GM12878 (cell line): ENCODE results near the gene ATAD3A. TPM values are rescaled to one million over a fixed set of nuclear protein-coding genes. Genes with fewer than 3 reads are reported as not detected.

Source experiments
- BCL11A ChIP-seq: IDR thresholded peaks from 2 replicates; pipeline ENCODE4 v1.6.1; 2011; ENCODE audit warnings: low read depth, low read length
- BHLHE40 ChIP-seq, 2 experiments: fragments of 450-650 bp in 1 of 2; IDR thresholded peaks; 2 replicates each; pipeline ENCODE4 v1.6.1; 2011 to 2017; ENCODE audit warnings: low read depth in 2 of 2, borderline replicate concordance in 1 of 2, improper control_type of control experiment in 1 of 2, low read length in 1 of 2, mild to moderate bottlenecking in 1 of 2
- CBFB ChIP-seq: IDR thresholded peaks from 2 replicates; pipeline ENCODE4 v1.6.1; 2016; ENCODE audit warnings: antibody characterized with exemption, low read depth
- CEBPB ChIP-seq, 2 experiments: fragments of 150-350 bp in 1 of 2; IDR thresholded peaks; 2 replicates each; pipeline ENCODE4 v1.6.1; 2012 to 2014; ENCODE audit warnings: low read depth in 2 of 2, low read length in 2 of 2, borderline replicate concordance in 1 of 2, inconsistent platforms in 1 of 2
- HDAC6 ChIP-seq: fragments of 200-600 bp; sonication (generic); IDR thresholded peaks from one replicate; pipeline ENCODE4 v1.8.0; 2017; ENCODE audit warnings: antibody characterized with exemption; ENCODE audit not compliant: unreplicated experiment
- NR2F1 ChIP-seq: fragments of 450-650 bp; conservative IDR thresholded peaks from 2 replicates; pipeline ENCODE4 v1.6.1; 2017; ENCODE audit warnings: mild to moderate bottlenecking
- POLR2A ChIP-seq: IDR thresholded peaks from 2 replicates; pipeline ENCODE4 v1.6.1; 2011; ENCODE audit warnings: low read depth, mild to moderate bottlenecking, low read length
- RAD21 ChIP-seq: IDR thresholded peaks from 2 replicates; pipeline ENCODE4 v1.6.1; 2011; ENCODE audit warnings: mild to moderate bottlenecking, low read depth, low read length, moderate library complexity; ENCODE audit not compliant: insufficient read depth
- RB1 ChIP-seq: fragments of 450-650 bp; formaldehyde crosslinking; IDR thresholded peaks from 2 replicates; pipeline ENCODE4 v1.6.1; 2017; ENCODE audit warnings: mild to moderate bottlenecking, borderline replicate concordance
- RCOR1 ChIP-seq: conservative IDR thresholded peaks from 2 replicates; pipeline ENCODE4 v1.6.1; 2012; ENCODE audit warnings: low read depth, low read length, improper control_type of control experiment
- RELA ChIP-seq: fragments of 450-650 bp; IDR thresholded peaks from 2 replicates; pipeline ENCODE4 v1.8.0; 2014; ENCODE audit warnings: borderline replicate concordance; ENCODE audit not compliant: partially characterized antibody
- SMAD5 ChIP-seq: IDR thresholded peaks from 2 replicates; pipeline ENCODE4 v1.6.1; 2016; ENCODE audit warnings: antibody characterized with exemption, low read depth
- SMC3 ChIP-seq: IDR thresholded peaks from 2 replicates; pipeline ENCODE4 v1.6.1; 2011; ENCODE audit warnings: low read length, improper control_type of control experiment, borderline replicate concordance
- SRF ChIP-seq, 2 experiments: IDR thresholded peaks; 2 replicates each; pipeline ENCODE4 v1.6.1; 2011; ENCODE audit warnings: low read depth in 2 of 2, low read length in 2 of 2, mild to moderate bottlenecking in 1 of 2, moderate library complexity in 1 of 2
- STAT1 ChIP-seq: fragments of 450-650 bp; conservative IDR thresholded peaks from 2 replicates; pipeline ENCODE4 v1.6.1; 2014; ENCODE audit warnings: antibody characterized with exemption, mild to moderate bottlenecking
- SUPT20H ChIP-seq: IDR thresholded peaks from 2 replicates; pipeline ENCODE4 v1.6.1; 2011; ENCODE audit warnings: low read depth, mild to moderate bottlenecking, low read length, moderate library complexity, borderline replicate concordance; ENCODE audit not compliant: control insufficient read depth
- ZNF274 ChIP-seq: IDR thresholded peaks from one replicate; pipeline ENCODE4 v1.8.0; 2011; ENCODE audit not compliant: insufficient read length, insufficient read depth
- polyA plus RNA-seq, 11 experiments: library from polyadenylated mRNA; depleted of rRNA in 4 of 11; unstranded in 6 of 11; stranded (reverse) in 5 of 11; fragments of >200 nt; fragmentation: Nextera tagmentation in 4 of 11; fragmentation: Illumina TruSeq in 1 of 11; extraction: Ambion mirVana in 4 of 11; extraction: Trizol in 1 of 11; gene quantifications; 1 replicate in 1 of 11; 2 replicates in 10 of 11; pipeline versions ENCODE4 v1.2.1 to v1.2.3, GENCODE V29; 2011 to 2016; ENCODE audit warnings: inconsistent platforms in 2 of 11, missing spikeins in 2 of 11, low read depth in 1 of 11
- total RNA-seq, 4 experiments: library from RNA; depleted of rRNA in 3 of 4; stranded (reverse); fragments of >200 nt in 3 of 4; fragmentation: Illumina TruSeq in 1 of 4; extraction: Trizol in 1 of 4; gene quantifications; 2 replicates each; pipeline versions ENCODE4 v1.2.1 to v1.2.3, GENCODE V29; 2013 to 2021
- TF ChIP-seq, protein P1 (sequence below): IDR thresholded peaks from 2 replicates; pipeline ENCODE4 v1.6.1; 2012; ENCODE audit warnings: improper control_type of control experiment, low read depth, low read length; ENCODE audit not compliant: insufficient replicate concordance
- TF ChIP-seq, protein P2 (sequence below): fragments of 450-650 bp; IDR thresholded peaks from 2 replicates; pipeline ENCODE4 v1.6.1; 2017; ENCODE audit warnings: mild to moderate bottlenecking, moderate library complexity
- TF ChIP-seq, protein P3 (sequence below): IDR thresholded peaks from 2 replicates; pipeline ENCODE4 v1.6.1; 2012; ENCODE audit warnings: low read depth, low read length, improper control_type of control experiment

ATAD3A gene
- total and polyA plus RNA-seq, 10 of the 15 experiments (the other 5 are each of a cell fraction or from before 2014, with no cell fraction given), result 0.05 to 93.5 (median 38.9) TPM

DNA sequence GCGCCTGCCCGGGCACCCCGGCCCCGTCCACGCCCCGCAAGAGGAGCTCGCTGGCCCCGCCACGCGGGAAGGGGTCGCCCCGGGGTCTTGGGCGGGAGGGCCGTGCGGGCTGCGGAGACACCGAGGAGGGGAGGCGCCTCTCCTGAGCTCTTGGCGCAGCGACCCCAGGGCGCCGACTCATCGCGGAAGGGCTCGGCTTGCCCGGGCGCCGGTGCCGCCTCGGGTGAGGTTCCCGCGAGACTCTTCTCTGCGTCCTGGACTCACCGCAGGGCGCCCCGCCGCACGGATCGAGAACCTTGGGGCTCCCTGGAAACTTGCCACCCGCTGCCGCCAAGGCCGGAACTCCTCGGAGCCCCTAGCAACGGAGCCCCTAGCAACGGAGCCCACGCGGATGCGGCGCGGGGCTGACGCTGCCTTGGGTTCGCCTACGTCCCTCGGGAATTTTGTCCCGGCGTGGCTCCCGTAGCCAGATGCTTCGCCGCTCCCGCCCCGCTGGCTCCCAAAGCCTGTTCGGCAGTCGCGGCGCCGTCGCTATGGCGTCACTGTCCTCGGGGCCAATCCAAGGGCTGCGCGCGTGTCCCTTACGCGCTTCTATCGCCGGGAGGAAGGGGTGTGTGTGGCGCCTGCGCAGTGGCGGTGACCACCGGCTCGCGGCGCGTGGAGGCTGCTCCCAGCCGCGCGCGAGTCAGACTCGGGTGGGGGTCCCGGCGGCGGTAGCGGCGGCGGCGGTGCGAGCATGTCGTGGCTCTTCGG, at the start of gene ATAD3A (continued):
- TF ChIP-seq ZNF274 (no peak), RELA (peak; percentile 16), HDAC6 (no peak), CBFB (peak; percentile 84; the same call in 1 of the 2 replicates), SRF (IDR thresholded peaks at IDR 0.05; ENCODE audit: low read depth in 2 of 2, low read length in 2 of 2) (peak in 1 of 2 experiments; percentile 66; a peak in 2 of 4 replicates), POLR2A (peak; percentile 74; the same call in 1 of the 2 replicates), BHLHE40 (IDR thresholded peaks at IDR 0.05; ENCODE audit: borderline replicate concordance in 1 of 2, low read depth in 2 of 2, low read length in 1 of 2) (peak in 1 of 2 experiments; percentile 77; a peak in 2 of 4 replicates), STAT1 (0 out of 2 replicates have a peak, but pooled peaks have one; percentile 43), SMC3 (no peak), SUPT20H (no peak), SMAD5 (no peak), RB1 (peak; percentile 91; the same call in 1 of the 2 replicates), RCOR1 (peak; percentile 80; the same call in 1 of the 2 replicates), NR2F1 (peak; percentile 69), BCL11A (0 out of 2 replicates have a peak, but pooled peaks have one; percentile 16), CEBPB (IDR thresholded peaks at IDR 0.05; ENCODE audit: borderline replicate concordance in 1 of 2, low read depth in 2 of 2, low read length in 2 of 2) (no peak), RAD21 (no peak)
- TF ChIP-seq, protein P1, sequence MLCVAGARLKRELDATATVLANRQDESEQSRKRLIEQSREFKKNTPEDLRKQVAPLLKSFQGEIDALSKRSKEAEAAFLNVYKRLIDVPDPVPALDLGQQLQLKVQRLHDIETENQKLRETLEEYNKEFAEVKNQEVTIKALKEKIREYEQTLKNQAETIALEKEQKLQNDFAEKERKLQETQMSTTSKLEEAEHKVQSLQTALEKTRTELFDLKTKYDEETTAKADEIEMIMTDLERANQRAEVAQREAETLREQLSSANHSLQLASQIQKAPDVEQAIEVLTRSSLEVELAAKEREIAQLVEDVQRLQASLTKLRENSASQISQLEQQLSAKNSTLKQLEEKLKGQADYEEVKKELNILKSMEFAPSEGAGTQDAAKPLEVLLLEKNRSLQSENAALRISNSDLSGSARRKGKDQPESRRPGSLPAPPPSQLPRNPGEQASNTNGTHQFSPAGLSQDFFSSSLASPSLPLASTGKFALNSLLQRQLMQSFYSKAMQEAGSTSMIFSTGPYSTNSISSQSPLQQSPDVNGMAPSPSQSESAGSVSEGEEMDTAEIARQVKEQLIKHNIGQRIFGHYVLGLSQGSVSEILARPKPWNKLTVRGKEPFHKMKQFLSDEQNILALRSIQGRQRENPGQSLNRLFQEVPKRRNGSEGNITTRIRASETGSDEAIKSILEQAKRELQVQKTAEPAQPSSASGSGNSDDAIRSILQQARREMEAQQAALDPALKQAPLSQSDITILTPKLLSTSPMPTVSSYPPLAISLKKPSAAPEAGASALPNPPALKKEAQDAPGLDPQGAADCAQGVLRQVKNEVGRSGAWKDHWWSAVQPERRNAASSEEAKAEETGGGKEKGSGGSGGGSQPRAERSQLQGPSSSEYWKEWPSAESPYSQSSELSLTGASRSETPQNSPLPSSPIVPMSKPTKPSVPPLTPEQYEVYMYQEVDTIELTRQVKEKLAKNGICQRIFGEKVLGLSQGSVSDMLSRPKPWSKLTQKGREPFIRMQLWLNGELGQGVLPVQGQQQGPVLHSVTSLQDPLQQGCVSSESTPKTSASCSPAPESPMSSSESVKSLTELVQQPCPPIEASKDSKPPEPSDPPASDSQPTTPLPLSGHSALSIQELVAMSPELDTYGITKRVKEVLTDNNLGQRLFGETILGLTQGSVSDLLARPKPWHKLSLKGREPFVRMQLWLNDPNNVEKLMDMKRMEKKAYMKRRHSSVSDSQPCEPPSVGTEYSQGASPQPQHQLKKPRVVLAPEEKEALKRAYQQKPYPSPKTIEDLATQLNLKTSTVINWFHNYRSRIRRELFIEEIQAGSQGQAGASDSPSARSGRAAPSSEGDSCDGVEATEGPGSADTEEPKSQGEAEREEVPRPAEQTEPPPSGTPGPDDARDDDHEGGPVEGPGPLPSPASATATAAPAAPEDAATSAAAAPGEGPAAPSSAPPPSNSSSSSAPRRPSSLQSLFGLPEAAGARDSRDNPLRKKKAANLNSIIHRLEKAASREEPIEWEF, result no peak
- TF ChIP-seq, protein P2, sequence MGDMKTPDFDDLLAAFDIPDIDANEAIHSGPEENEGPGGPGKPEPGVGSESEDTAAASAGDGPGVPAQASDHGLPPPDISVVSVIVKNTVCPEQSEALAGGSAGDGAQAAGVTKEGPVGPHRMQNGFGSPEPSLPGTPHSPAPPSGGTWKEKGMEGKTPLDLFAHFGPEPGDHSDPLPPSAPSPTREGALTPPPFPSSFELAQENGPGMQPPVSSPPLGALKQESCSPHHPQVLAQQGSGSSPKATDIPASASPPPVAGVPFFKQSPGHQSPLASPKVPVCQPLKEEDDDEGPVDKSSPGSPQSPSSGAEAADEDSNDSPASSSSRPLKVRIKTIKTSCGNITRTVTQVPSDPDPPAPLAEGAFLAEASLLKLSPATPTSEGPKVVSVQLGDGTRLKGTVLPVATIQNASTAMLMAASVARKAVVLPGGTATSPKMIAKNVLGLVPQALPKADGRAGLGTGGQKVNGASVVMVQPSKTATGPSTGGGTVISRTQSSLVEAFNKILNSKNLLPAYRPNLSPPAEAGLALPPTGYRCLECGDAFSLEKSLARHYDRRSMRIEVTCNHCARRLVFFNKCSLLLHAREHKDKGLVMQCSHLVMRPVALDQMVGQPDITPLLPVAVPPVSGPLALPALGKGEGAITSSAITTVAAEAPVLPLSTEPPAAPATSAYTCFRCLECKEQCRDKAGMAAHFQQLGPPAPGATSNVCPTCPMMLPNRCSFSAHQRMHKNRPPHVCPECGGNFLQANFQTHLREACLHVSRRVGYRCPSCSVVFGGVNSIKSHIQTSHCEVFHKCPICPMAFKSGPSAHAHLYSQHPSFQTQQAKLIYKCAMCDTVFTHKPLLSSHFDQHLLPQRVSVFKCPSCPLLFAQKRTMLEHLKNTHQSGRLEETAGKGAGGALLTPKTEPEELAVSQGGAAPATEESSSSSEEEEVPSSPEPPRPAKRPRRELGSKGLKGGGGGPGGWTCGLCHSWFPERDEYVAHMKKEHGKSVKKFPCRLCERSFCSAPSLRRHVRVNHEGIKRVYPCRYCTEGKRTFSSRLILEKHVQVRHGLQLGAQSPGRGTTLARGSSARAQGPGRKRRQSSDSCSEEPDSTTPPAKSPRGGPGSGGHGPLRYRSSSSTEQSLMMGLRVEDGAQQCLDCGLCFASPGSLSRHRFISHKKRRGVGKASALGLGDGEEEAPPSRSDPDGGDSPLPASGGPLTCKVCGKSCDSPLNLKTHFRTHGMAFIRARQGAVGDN, result 0 out of 2 replicates have a peak, but pooled peaks have one; percentile 55
- TF ChIP-seq, protein P3, sequence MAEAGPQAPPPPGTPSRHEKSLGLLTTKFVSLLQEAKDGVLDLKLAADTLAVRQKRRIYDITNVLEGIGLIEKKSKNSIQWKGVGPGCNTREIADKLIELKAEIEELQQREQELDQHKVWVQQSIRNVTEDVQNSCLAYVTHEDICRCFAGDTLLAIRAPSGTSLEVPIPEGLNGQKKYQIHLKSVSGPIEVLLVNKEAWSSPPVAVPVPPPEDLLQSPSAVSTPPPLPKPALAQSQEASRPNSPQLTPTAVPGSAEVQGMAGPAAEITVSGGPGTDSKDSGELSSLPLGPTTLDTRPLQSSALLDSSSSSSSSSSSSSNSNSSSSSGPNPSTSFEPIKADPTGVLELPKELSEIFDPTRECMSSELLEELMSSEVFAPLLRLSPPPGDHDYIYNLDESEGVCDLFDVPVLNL, result peak; percentile 81
